ENCODE data around the gene LRP10.

LRP10 gene

DNA sequence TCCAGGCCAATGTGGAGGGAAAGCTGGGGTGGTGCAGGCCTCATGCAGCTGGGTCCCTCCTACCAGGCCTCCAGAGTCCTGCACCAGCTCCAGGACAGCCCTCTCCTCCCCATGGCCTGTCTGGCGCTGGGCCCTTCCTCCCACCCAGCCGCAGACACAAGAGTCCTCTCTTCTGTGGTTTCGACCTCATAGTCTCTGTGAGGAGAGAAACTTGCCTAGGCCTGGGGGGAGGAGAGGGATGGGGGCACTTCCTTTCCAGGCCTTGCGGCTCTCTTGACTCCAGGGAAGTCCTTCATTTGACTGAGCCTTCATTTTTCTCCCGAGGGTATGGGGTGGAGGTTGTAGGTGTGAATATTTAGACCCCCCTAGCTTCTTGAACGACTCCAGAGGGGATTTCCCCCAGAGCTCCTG, 32.9 kb upstream of the LRP10 start:
- peak overlapping the region; percentile 14 for H4K12ac ChIP-seq (ENCODE audit: low read depth, low read length)
- H3K79me1 ChIP-seq (ENCODE audit: low read length) = peaks cover 40% of the 10 kb centered on the region
- no peak overlapping the region for H3K9ac ChIP-seq (ENCODE audit: low read length)
- H2AK5ac ChIP-seq (ENCODE audit: low read length) = peak overlapping the region; percentile 87
- H3K4me3 ChIP-seq (ENCODE audit: low read depth, low read length) = peak overlapping the region; percentile 98
- peak overlapping the region; percentile 78 for H4K8ac ChIP-seq (ENCODE audit: low read depth, low read length)
- peak overlapping the region; percentile 99 for H2BK120ac ChIP-seq (ENCODE audit: insufficient read depth, low read length, poor library complexity)
- peak overlapping the region; percentile 98 for H3K18ac ChIP-seq (ENCODE audit: low read length)
- peak overlapping the region; percentile 84 for H3K27ac ChIP-seq (ENCODE audit: low read depth, low read length)
- no peak overlapping the region for H3K23ac ChIP-seq (ENCODE audit: low read length)
- H3K27me3 ChIP-seq (ENCODE audit: insufficient read depth, low read length) = no peaks in the 10 kb centered on the region
- H3K4me2 ChIP-seq (ENCODE audit: low read length) = peak overlapping the region; percentile 79
- no CpG with 5 or more reads among the region's 6 CpGs for WGBS (ENCODE audit: extremely low coverage, insufficient coverage, insufficient read length)
- H3K36me3 ChIP-seq (ENCODE audit: control insufficient read depth in 1 of 2, insufficient read depth in 2 of 2, low read length in 2 of 2) = peaks cover 49 to 50% of the 10 kb centered on the region in 2 experiments
- H2AFZ ChIP-seq (ENCODE audit: insufficient read depth, low read length, poor library complexity) = peak overlapping the region; percentile 37
- peaks cover 14 to 23% of the 10 kb centered on the region in 2 experiments for H3K4me1 ChIP-seq (ENCODE audit: control insufficient read depth in 1 of 2, insufficient read depth in 2 of 2, low read length in 2 of 2)
- H3K79me2 ChIP-seq (ENCODE audit: control insufficient read depth, insufficient read depth, low read length, poor library complexity) = peaks cover 32% of the 10 kb centered on the region
- peak overlapping the region; percentile 72 for H2BK12ac ChIP-seq (ENCODE audit: low read length)
- DNase-seq = peak; percentile 27 to 47
- H2BK5ac ChIP-seq (ENCODE audit: low read depth, low read length, poor library complexity) = peak overlapping the region; percentile 96
- H3K14ac ChIP-seq (ENCODE audit: low read length) = peak overlapping the region; percentile 99
- H3K9me3 ChIP-seq (ENCODE audit: insufficient read depth, low read depth, low read length) = peaks cover 6% of the 10 kb centered on the region
- peak overlapping the region; percentile 93 for H4K91ac ChIP-seq (ENCODE audit: low read depth, low read length)
- peak overlapping the region; percentile 98 for H3K4ac ChIP-seq (ENCODE audit: low read depth, low read length)

DNA sequence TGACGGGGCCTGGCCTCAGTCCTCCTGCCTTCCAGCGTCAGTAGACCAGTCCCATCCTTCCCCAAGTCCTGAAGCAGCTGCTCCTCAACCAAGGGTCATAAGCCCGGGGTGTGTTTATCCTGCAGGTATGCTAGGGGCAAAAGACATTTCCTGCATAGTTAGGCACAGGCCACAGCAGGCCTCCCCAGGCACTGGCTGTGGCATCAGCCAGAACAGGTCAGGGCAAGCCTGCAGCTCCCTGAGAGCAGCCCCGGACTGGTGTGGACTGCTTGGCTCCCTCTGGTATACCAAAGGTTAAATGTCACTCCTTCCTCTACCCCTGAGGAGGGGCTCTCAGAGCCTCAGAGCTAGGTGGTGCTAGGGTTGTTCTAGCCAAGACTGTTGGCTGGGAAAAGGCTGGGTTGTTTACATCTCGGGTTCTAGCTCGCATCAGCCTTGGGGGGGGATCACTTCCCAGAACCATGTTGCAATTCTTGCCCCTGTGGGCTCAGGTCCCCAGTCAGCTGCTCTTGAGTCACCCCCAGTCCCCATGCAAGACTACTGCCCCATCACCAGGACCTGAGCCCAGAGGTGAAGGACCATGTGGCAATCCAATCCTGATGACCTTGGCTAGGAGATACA, 32.3 kb upstream of the LRP10 start:
- H3K4me1 ChIP-seq (ENCODE audit: control insufficient read depth in 1 of 2, insufficient read depth in 2 of 2, low read length in 2 of 2) = peaks cover 14 to 23% of the 10 kb centered on the region in 2 experiments
- H2BK12ac ChIP-seq (ENCODE audit: low read length) = peak overlapping the region; percentile 1
- no peak overlapping the region for H3K9ac ChIP-seq (ENCODE audit: low read length)
- peak overlapping the region; percentile 78 for H4K8ac ChIP-seq (ENCODE audit: low read depth, low read length)
- H3K79me2 ChIP-seq (ENCODE audit: control insufficient read depth, insufficient read depth, low read length, poor library complexity) = peaks cover 32% of the 10 kb centered on the region
- no peak overlapping the region for H2AFZ ChIP-seq (ENCODE audit: insufficient read depth, low read length, poor library complexity)
- peaks cover 6% of the 10 kb centered on the region for H3K9me3 ChIP-seq (ENCODE audit: insufficient read depth, low read depth, low read length)
- peak overlapping the region; percentile 1 for H2AK5ac ChIP-seq (ENCODE audit: low read length)
- H3K23ac ChIP-seq (ENCODE audit: low read length) = no peak overlapping the region
- H3K4ac ChIP-seq (ENCODE audit: low read depth, low read length) = peak overlapping the region; percentile 98
- peak overlapping the region; percentile 37 for H3K4me3 ChIP-seq (ENCODE audit: low read depth, low read length)
- DNase-seq = peak; percentile 96 to 97
- H2BK120ac ChIP-seq (ENCODE audit: insufficient read depth, low read length, poor library complexity) = peak overlapping the region; percentile 99
- peak overlapping the region; percentile 46 for H4K12ac ChIP-seq (ENCODE audit: low read depth, low read length)
- H2BK5ac ChIP-seq (ENCODE audit: low read depth, low read length, poor library complexity) = peak overlapping the region; percentile 96
- no CpG with 5 or more reads among the region's 6 CpGs for WGBS (ENCODE audit: extremely low coverage, insufficient coverage, insufficient read length)
- H3K79me1 ChIP-seq (ENCODE audit: low read length) = peaks cover 40% of the 10 kb centered on the region
- H3K14ac ChIP-seq (ENCODE audit: low read length) = peak overlapping the region; percentile 99
- peak overlapping the region; percentile 79 for H3K4me2 ChIP-seq (ENCODE audit: low read length)
- H3K27ac ChIP-seq (ENCODE audit: low read depth, low read length) = peak overlapping the region; percentile 84
- H3K36me3 ChIP-seq (ENCODE audit: control insufficient read depth in 1 of 2, insufficient read depth in 2 of 2, low read length in 2 of 2) = peaks cover 50 to 51% of the 10 kb centered on the region in 2 experiments
- peak overlapping the region; percentile 11 for H3K18ac ChIP-seq (ENCODE audit: low read length)
- peak overlapping the region; percentile 93 for H4K91ac ChIP-seq (ENCODE audit: low read depth, low read length)
- H3K27me3 ChIP-seq (ENCODE audit: insufficient read depth, low read length) = no peaks in the 10 kb centered on the region

DNA sequence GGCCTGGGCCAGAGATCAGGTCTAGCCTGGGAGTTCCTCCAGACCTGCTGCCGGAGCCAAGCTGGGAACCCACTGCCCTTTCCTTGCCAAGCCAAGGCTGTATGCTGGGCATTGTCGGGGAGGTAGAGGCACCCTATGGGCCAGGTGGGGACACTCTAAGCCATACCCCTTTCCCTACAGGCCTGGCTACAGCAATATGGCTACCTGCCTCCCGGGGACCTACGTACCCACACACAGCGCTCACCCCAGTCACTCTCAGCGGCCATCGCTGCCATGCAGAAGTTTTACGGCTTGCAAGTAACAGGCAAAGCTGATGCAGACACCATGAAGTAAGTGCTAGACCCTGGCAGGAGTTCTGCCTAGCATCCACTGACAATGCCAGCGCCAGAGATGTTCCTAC, 30.2 kb upstream of the LRP10 start:
- H4K12ac ChIP-seq (ENCODE audit: low read depth, low read length) = no peak overlapping the region
- H2BK12ac ChIP-seq (ENCODE audit: low read length) = no peak overlapping the region
- peaks cover 18 to 25% of the 10 kb centered on the region in 2 experiments for H3K4me1 ChIP-seq (ENCODE audit: control insufficient read depth in 1 of 2, insufficient read depth in 2 of 2, low read length in 2 of 2)
- no CpG with 5 or more reads among the region's 9 CpGs for whole genome bisulfite sequencing (ENCODE audit: extremely low coverage, insufficient coverage, insufficient read length)
- no peak overlapping the region for H4K8ac ChIP-seq (ENCODE audit: low read depth, low read length)
- no peak overlapping the region for H4K91ac ChIP-seq (ENCODE audit: low read depth, low read length)
- H3K27ac ChIP-seq (ENCODE audit: low read depth, low read length) = no peak overlapping the region
- peaks cover 38% of the 10 kb centered on the region for H3K79me1 ChIP-seq (ENCODE audit: low read length)
- H2BK5ac ChIP-seq (ENCODE audit: low read depth, low read length, poor library complexity) = no peak overlapping the region
- DNase-seq = no peak
- no peak overlapping the region for H3K9ac ChIP-seq (ENCODE audit: low read length)
- H3K4me3 ChIP-seq (ENCODE audit: low read depth, low read length) = no peak overlapping the region
- H3K36me3 ChIP-seq (ENCODE audit: control insufficient read depth in 1 of 2, insufficient read depth in 2 of 2, low read length in 2 of 2) = peaks cover 62 to 64% of the 10 kb centered on the region in 2 experiments
- no peak overlapping the region for H2AFZ ChIP-seq (ENCODE audit: insufficient read depth, low read length, poor library complexity)
- H3K79me2 ChIP-seq (ENCODE audit: control insufficient read depth, insufficient read depth, low read length, poor library complexity) = peaks cover 32% of the 10 kb centered on the region
- H3K18ac ChIP-seq (ENCODE audit: low read length) = peak overlapping the region; percentile 73
- H3K23ac ChIP-seq (ENCODE audit: low read length) = no peak overlapping the region
- H3K4me2 ChIP-seq (ENCODE audit: low read length) = no peak overlapping the region
- no peaks in the 10 kb centered on the region for H3K27me3 ChIP-seq (ENCODE audit: insufficient read depth, low read length)
- H2BK120ac ChIP-seq (ENCODE audit: insufficient read depth, low read length, poor library complexity) = no peak overlapping the region
- no peak overlapping the region for H2AK5ac ChIP-seq (ENCODE audit: low read length)
- H3K4ac ChIP-seq (ENCODE audit: low read depth, low read length) = peak overlapping the region; percentile 27
- peaks cover 6% of the 10 kb centered on the region for H3K9me3 ChIP-seq (ENCODE audit: insufficient read depth, low read depth, low read length)
- H3K14ac ChIP-seq (ENCODE audit: low read length) = no peak overlapping the region

DNA sequence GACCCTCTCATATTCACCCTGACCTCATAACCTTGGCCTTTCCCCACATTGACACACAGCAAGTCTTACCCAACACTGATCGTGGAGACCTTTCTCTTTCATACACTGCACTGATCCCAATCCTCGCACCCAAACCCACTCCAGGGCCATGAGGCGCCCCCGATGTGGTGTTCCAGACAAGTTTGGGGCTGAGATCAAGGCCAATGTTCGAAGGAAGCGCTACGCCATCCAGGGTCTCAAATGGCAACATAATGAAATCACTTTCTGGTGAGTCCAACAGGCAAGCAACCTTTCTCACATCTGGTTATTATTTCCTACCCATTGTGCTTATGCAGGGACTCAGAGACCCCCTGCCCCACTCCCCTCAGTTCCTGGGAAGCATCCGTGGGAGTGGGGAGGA, 29.8 kb upstream of the LRP10 start:
- no peak overlapping the region for H3K4ac ChIP-seq (ENCODE audit: low read depth, low read length)
- no peak overlapping the region for H2BK120ac ChIP-seq (ENCODE audit: insufficient read depth, low read length, poor library complexity)
- peaks cover 23 to 25% of the 10 kb centered on the region in 2 experiments for H3K4me1 ChIP-seq (ENCODE audit: control insufficient read depth in 1 of 2, insufficient read depth in 2 of 2, low read length in 2 of 2)
- H3K27me3 ChIP-seq (ENCODE audit: insufficient read depth, low read length) = no peaks in the 10 kb centered on the region
- no peak overlapping the region for H3K4me2 ChIP-seq (ENCODE audit: low read length)
- no peak overlapping the region for H4K91ac ChIP-seq (ENCODE audit: low read depth, low read length)
- no peak overlapping the region for H3K4me3 ChIP-seq (ENCODE audit: low read depth, low read length)
- no CpG with 5 or more reads among the region's 8 CpGs for WGBS (ENCODE audit: extremely low coverage, insufficient coverage, insufficient read length)
- H2BK12ac ChIP-seq (ENCODE audit: low read length) = no peak overlapping the region
- H3K27ac ChIP-seq (ENCODE audit: low read depth, low read length) = no peak overlapping the region
- H2AK5ac ChIP-seq (ENCODE audit: low read length) = no peak overlapping the region
- H3K9me3 ChIP-seq (ENCODE audit: insufficient read depth, low read depth, low read length) = peaks cover 6% of the 10 kb centered on the region
- H2AFZ ChIP-seq (ENCODE audit: insufficient read depth, low read length, poor library complexity) = no peak overlapping the region
- H4K12ac ChIP-seq (ENCODE audit: low read depth, low read length) = no peak overlapping the region
- H3K36me3 ChIP-seq (ENCODE audit: control insufficient read depth in 1 of 2, insufficient read depth in 2 of 2, low read length in 2 of 2) = peaks cover 67 to 68% of the 10 kb centered on the region in 2 experiments
- no peak overlapping the region for H3K23ac ChIP-seq (ENCODE audit: low read length)
- no peak overlapping the region for H2BK5ac ChIP-seq (ENCODE audit: low read depth, low read length, poor library complexity)
- peaks cover 35% of the 10 kb centered on the region for H3K79me1 ChIP-seq (ENCODE audit: low read length)
- H4K8ac ChIP-seq (ENCODE audit: low read depth, low read length) = no peak overlapping the region
- no peak overlapping the region for H3K18ac ChIP-seq (ENCODE audit: low read length)
- no peak overlapping the region for H3K9ac ChIP-seq (ENCODE audit: low read length)
- peaks cover 29% of the 10 kb centered on the region for H3K79me2 ChIP-seq (ENCODE audit: control insufficient read depth, insufficient read depth, low read length, poor library complexity)
- DNase-seq = no peak
- H3K14ac ChIP-seq (ENCODE audit: low read length) = no peak overlapping the region
